Spleen (tissue), 11 donors: Measurements from ENCODE around the gene ZNF593. TPM values are rescaled to one million over a fixed set of nuclear protein-coding genes. Genes with fewer than 3 reads are reported as not detected.

ENCODE experiments used
- DNase-seq: peaks from one replicate; pipeline ENCODE4 v3.0.0-alpha.2; 2020
- H3K27ac ChIP-seq, 8 donors: fragments of 200-600 bp; sonication (generic) in 7 of 8; 1 replicate in 4 of 8; 2 replicates in 4 of 8; pipeline versions ENCODE4 v1.5.0 to v1.8.0; 2016 to 2021; ENCODE audit warnings: inconsistent platforms in 4 of 8, mild to moderate bottlenecking in 4 of 8, moderate library complexity in 1 of 8
- H3K27me3 ChIP-seq, 7 donors: fragments of 200-600 bp; sonication (generic) in 6 of 7; replicated peaks in 1 of 7; 1 replicate in 4 of 7; 2 replicates in 3 of 7; pipeline versions ENCODE4 v1.5.0 to v1.8.0; 2016 to 2021; ENCODE audit warnings: inconsistent platforms in 3 of 7, mild to moderate bottlenecking in 1 of 7
- H3K36me3 ChIP-seq, 6 donors: fragments of 200-600 bp; sonication (generic) in 5 of 6; 1 replicate in 4 of 6; 2 replicates in 2 of 6; pipeline versions ENCODE4 v1.5.0 to v1.8.0; 2016 to 2021; ENCODE audit warnings: inconsistent platforms in 2 of 6
- H3K4me1 ChIP-seq, 6 donors: fragments of 200-600 bp; sonication (generic) in 5 of 6; 1 replicate in 3 of 6; 2 replicates in 3 of 6; pipeline versions ENCODE4 v1.5.0 to v1.8.0; 2016 to 2021; ENCODE audit warnings: inconsistent platforms in 3 of 6
- H3K4me3 ChIP-seq, 8 donors: fragments of 200-600 bp; sonication (generic) in 7 of 8; 1 replicate in 4 of 8; 2 replicates in 4 of 8; pipeline versions ENCODE4 v1.5.0 to v1.8.0; 2016 to 2021; ENCODE audit warnings: inconsistent platforms in 4 of 8, mild to moderate bottlenecking in 4 of 8, moderate library complexity in 2 of 8
- H3K9me3 ChIP-seq, 8 donors: fragments of 200-600 bp; sonication (generic) in 7 of 8; 1 replicate in 4 of 8; 2 replicates in 4 of 8; pipeline versions ENCODE4 v1.5.0 to v1.8.0; 2016 to 2021; ENCODE audit warnings: inconsistent platforms in 4 of 8
- CTCF ChIP-seq, 11 experiments: fragments of 200-600 bp in 7 of 11; fragments of 450-650 bp in 4 of 11; sonication (generic) in 4 of 11; IDR thresholded peaks in 8 of 11; conservative IDR thresholded peaks in 3 of 11; 1 replicate in 7 of 11; 2 replicates in 4 of 11; pipeline versions ENCODE4 v1.4.0 to v1.8.0; 2016 to 2021; ENCODE audit warnings: antibody characterized with exemption in 11 of 11, inconsistent platforms in 4 of 11, mild to moderate bottlenecking in 1 of 11
- POLR2A ChIP-seq, 3 donors: fragments of 450-650 bp; IDR thresholded peaks; one replicate each; pipeline ENCODE4 v1.5.1; 2017; ENCODE audit warnings: antibody characterized with exemption in 3 of 3, mild to moderate bottlenecking in 1 of 3
- POLR2AphosphoS5 ChIP-seq, 3 donors: sonication (generic); formaldehyde crosslinking; IDR thresholded peaks; one replicate each; pipeline ENCODE4 v1.5.1; 2017; ENCODE audit warnings: antibody characterized with exemption in 3 of 3
- WGBS, 5 donors: extraction: QIAGEN DNeasy Blood & Tissue Kit in 3 of 5; methylation state at CpG; one replicate each; pipeline versions ENCODE4 v1.1.5 to v1.1.7; 2013 to 2018; 5-methylcytosine and 5-hydroxymethylcytosine counted together
- intact Hi-C: fragments of 100-400 bp; cut with DNase I; formaldehyde crosslinking; loops from one replicate; pipeline ENCODE4 v1.15.0; 2023; ENCODE audit warnings: low total_unique reads
- polyA plus RNA-seq, 3 donors: library from polyadenylated mRNA; stranded (reverse); fragments of 200-250 nt; gene quantifications; one replicate each; pipeline ENCODE4 v1.2.1, GENCODE V29; 2013
- total RNA-seq, 7 donors: library from RNA; depleted of rRNA in 3 of 7; stranded (reverse); fragments of >200 nt in 3 of 7; fragmentation: NEBNext Ultra II Directional in 4 of 7; extraction: Animal tissue kit (Norgen Biotek cat#: 25700) in 4 of 7; gene quantifications; one replicate each; pipeline versions ENCODE4 v1.1.0 to v1.2.1, GENCODE V29; 2016 to 2021
- donor health status: healthy with polysubstance abuse.
- donor health status: DM: no; HTN: no; CAD: no; lungs with moderate emphysema.
- donor health status: DM: no; HTN: no; CAD: no.
- donor health status: Bipolar disorder and iron deficiency.
- donor health status: healthy.
- donor health status: DM: no; HTN: no; CAD: no.
- donor health status: DM: yes; HTN: yes; CAD: no.

Gene ZNF593
- total and polyA plus RNA-seq, 10 donors, result 13.5 to 104 (median 25.2) TPM

GRCh38 chr1:26180010-26180506 is 10.3 kb downstream of the ZNF593 start:
- 68 to 84% (median 80%) methylated on average over 4 of the region's 4 CpGs for whole genome bisulfite sequencing, 5 donors
- Histone ChIP-seq H3K36me3 (no peaks in the 10 kb centered on the region), H3K27me3 (no peaks in the 10 kb centered on the region), H3K4me1 (no peaks in the 10 kb centered on the region), H3K27ac (no peak overlapping the region), H3K4me3 (no peak overlapping the region), H3K9me3 (no peaks in the 10 kb centered on the region)
- TF ChIP-seq POLR2A (IDR thresholded peaks at IDR 0.05) (no peak), POLR2AphosphoS5 (IDR thresholded peaks at IDR 0.05) (no peak), CTCF (IDR thresholded peaks at IDR 0.05 in 8 of 11, conservative IDR thresholded peaks at IDR 0.05 in 3 of 11) (no peak)
- intact Hi-C loops, result no loop called here
- DNase-seq, result no peak

GRCh38 chr1:26181586-26182382 is 12.1 kb downstream of the ZNF593 start:
- H3K9me3 ChIP-seq, result no peaks in the 10 kb centered on the region
- no peaks in the 10 kb centered on the region for H3K27me3 ChIP-seq
- intact Hi-C loops, result no loop called here
- 69 to 80% (median 75%) methylated on average over 9 of the region's 9 CpGs for WGBS, 5 donors
- no peak for TF ChIP-seq POLR2A (IDR thresholded peaks at IDR 0.05)
- no peak for TF ChIP-seq POLR2AphosphoS5 (IDR thresholded peaks at IDR 0.05)
- TF ChIP-seq CTCF (IDR thresholded peaks at IDR 0.05 in 8 of 11, conservative IDR thresholded peaks at IDR 0.05 in 3 of 11), result no peak
- H3K4me1 ChIP-seq, result no peaks in the 10 kb centered on the region
- no peak overlapping the region for H3K27ac ChIP-seq
- H3K36me3 ChIP-seq, result no peaks in the 10 kb centered on the region
- DNase-seq, result no peak
- no peak overlapping the region for H3K4me3 ChIP-seq

- intact Hi-C loops, result no loop called here
- 77 to 88% (median 85%) methylated on average over 4 to 7 of the region's 7 CpGs for WGBS, 5 donors
- Histone ChIP-seq H3K27ac (no peak overlapping the region), H3K4me3 (no peak overlapping the region), H3K36me3 (no peaks in the 10 kb centered on the region), H3K27me3 (no peaks in the 10 kb centered on the region), H3K9me3 (no peaks in the 10 kb centered on the region), H3K4me1 (no peaks in the 10 kb centered on the region)
- DNase-seq, result no peak
- no peak for TF ChIP-seq CTCF (IDR thresholded peaks at IDR 0.05 in 8 of 11, conservative IDR thresholded peaks at IDR 0.05 in 3 of 11)
- TF ChIP-seq POLR2A (IDR thresholded peaks at IDR 0.05), result no peak
- TF ChIP-seq POLR2AphosphoS5 (IDR thresholded peaks at IDR 0.05), result no peak
Observed at GRCh38 chr1:26182383-26182696, 12.6 kb downstream of the ZNF593 start.

- no peak overlapping the region for H3K27ac ChIP-seq
- H3K4me1 ChIP-seq, result no peaks in the 10 kb centered on the region
- TF ChIP-seq POLR2AphosphoS5 (IDR thresholded peaks at IDR 0.05) (no peak), POLR2A (IDR thresholded peaks at IDR 0.05) (no peak), CTCF (IDR thresholded peaks at IDR 0.05 in 8 of 11, conservative IDR thresholded peaks at IDR 0.05 in 3 of 11) (no peak)
- H3K27me3 ChIP-seq, result no peaks in the 10 kb centered on the region
- H3K9me3 ChIP-seq, result no peaks in the 10 kb centered on the region
- H3K4me3 ChIP-seq, result no peak overlapping the region
- no peak for DNase-seq
- H3K36me3 ChIP-seq, result no peaks in the 10 kb centered on the region
- 83 to 97% (median 87%) methylated on average over 7 of the region's 7 CpGs for WGBS, 5 donors
- intact Hi-C loops, result no loop called here
Observed at GRCh38 chr1:26184086-26184485, 14.4 kb downstream of the ZNF593 start.
